Hepatocyte (in vitro differentiated cells): Measurements from ENCODE around the gene TAF7.

Experiments used
- CTCF ChIP-seq: fragments of 200-600 bp; sonication (generic); IDR thresholded peaks from 2 replicates; pipeline ENCODE4 v1.5.1; 2016; ENCODE audit warnings: antibody characterized with exemption, mild to moderate bottlenecking; ENCODE audit not compliant: poor library complexity
- EZH2 ChIP-seq: fragments of 200-600 bp; sonication (generic); IDR thresholded peaks from 2 replicates; pipeline ENCODE4 v1.6.1; 2016; ENCODE audit warnings: antibody characterized with exemption, mild to moderate bottlenecking, borderline replicate concordance

DNA sequence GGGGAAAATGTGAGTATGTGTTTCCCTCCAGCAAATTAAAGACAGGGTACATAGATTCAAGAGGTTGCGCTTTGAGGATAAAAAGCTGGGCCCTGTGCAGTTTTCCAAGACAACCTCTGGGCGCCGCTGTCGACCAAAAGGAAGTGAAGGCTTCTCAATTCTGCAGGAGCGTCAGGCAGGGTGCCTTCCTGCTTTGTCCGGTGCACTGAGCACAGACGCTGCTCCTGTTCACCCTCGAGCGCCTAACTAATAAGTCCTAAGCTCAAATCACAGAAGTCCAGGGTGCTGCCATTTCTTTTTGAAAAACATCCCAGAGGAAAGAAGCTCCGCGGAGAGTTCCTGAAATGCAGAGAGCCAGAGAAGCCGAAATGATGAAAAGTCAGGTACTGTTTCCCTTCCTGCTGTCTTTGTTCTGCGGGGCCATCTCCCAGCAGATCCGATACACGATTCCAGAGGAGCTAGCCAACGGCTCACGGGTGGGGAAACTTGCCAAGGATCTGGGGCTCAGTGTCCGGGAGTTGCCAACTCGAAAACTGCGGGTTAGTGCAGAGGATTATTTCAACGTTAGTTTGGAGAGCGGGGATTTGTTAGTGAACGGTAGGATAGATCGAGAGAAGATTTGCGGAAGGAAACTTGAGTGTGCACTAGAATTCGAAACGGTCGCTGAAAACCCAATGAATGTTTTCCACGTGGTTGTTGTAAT is 29.5 kb upstream of the TAF7 start, which contains the start of gene PCDHGB1:
- TF ChIP-seq EZH2 (no peak), CTCF (no peak)
